ENCODE data around the gene PCDHGC4.

- TF ChIP-seq MYC (IDR thresholded peaks at IDR 0.05; ENCODE audit: low read depth, low read length) (no peak), CTCF (IDR thresholded peaks at IDR 0.05; ENCODE audit: extremely low read depth in 1 of 2, insufficient read depth in 1 of 2, low read depth in 1 of 2, low read length in 2 of 2) (no peak), POLR2A (IDR thresholded peaks at IDR 0.05; ENCODE audit: low read depth, low read length) (no peak), POLR2AphosphoS5 (IDR thresholded peaks at IDR 0.05; ENCODE audit: insufficient read depth, low read depth, low read length) (no peak), FOS (IDR thresholded peaks at IDR 0.05; ENCODE audit: borderline replicate concordance, insufficient read depth, low read length) (no peak), EZH2 (IDR thresholded peaks at IDR 0.05; ENCODE audit: borderline replicate concordance, low read depth, low read length, severe bottlenecking) (no peak)
- TF ChIP-seq, protein P1, sequence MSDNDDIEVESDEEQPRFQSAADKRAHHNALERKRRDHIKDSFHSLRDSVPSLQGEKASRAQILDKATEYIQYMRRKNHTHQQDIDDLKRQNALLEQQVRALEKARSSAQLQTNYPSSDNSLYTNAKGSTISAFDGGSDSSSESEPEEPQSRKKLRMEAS (IDR thresholded peaks at IDR 0.05; ENCODE audit: insufficient read depth, insufficient read length), result no peak
Measured at GRCh38 chr5:141476132-141476911, 8.5 kb upstream of the PCDHGC4 start.
